ENCODE results near the gene CDH8. TPM values are rescaled to one million over a fixed set of nuclear protein-coding genes. Genes with fewer than 3 reads are reported as not detected.

The CDH8 gene
- total RNA-seq, 1 donor from 2014 or later: 0.69 TPM

GRCh38 chr16:61897657-61898056 is 138.6 kb downstream of the CDH8 start:
- ChIA-PET CTCF (no interaction called here), POLR2A (no interaction called here)
- H3K9me3 Mint-ChIP-seq: peaks cover 2% of the 10 kb centered on the region
- DNase-seq (no peak), ATAC-seq (ENCODE audit: low read depth) (no peak)
- no peak for TF ChIP-seq CTCF (IDR thresholded peaks at IDR 0.05)
- no peaks in the 10 kb centered on the region for H3K27me3 Mint-ChIP-seq
- no peaks in the 10 kb centered on the region for H3K4me1 Mint-ChIP-seq
- intact Hi-C loops (cut with micrococcal nuclease): loop anchor here (10.0 kb wide), 1 partner anchor 63 kb away; no protein-coding TSS in a partner anchor
- no peak overlapping the region for H3K4me3 Mint-ChIP-seq
- H3K36me3 Mint-ChIP-seq (ENCODE audit: low read depth): no peaks in the 10 kb centered on the region
- H3K27ac Mint-ChIP-seq: no peak overlapping the region

GRCh38 chr16:61892531-61892930 is 143.7 kb downstream of the CDH8 start:
- no peaks in the 10 kb centered on the region for H3K27me3 Mint-ChIP-seq
- H3K27ac Mint-ChIP-seq: no peak overlapping the region
- H3K4me3 Mint-ChIP-seq: no peak overlapping the region
- intact Hi-C loops (cut with micrococcal nuclease): loop anchor here (10.0 kb wide), 1 partner anchor 58 kb away; no protein-coding TSS in a partner anchor
- peaks cover 7% of the 10 kb centered on the region for H3K9me3 Mint-ChIP-seq
- no peaks in the 10 kb centered on the region for H3K4me1 Mint-ChIP-seq
- ATAC-seq (ENCODE audit: low read depth): no peak
- CTCF ChIA-PET: no interaction called here
- DNase-seq: no peak
- POLR2A ChIA-PET: no interaction called here
- no peak for TF ChIP-seq CTCF (IDR thresholded peaks at IDR 0.05)
- H3K36me3 Mint-ChIP-seq (ENCODE audit: low read depth): no peaks in the 10 kb centered on the region

- intact Hi-C loops (cut with micrococcal nuclease): loop anchor here (10.0 kb wide), 1 partner anchor 57 kb away; no protein-coding TSS in a partner anchor
- no peak for ATAC-seq (ENCODE audit: low read depth)
- ChIA-PET CTCF (no interaction called here), POLR2A (no interaction called here)
- no peak for TF ChIP-seq CTCF (IDR thresholded peaks at IDR 0.05)
- no peaks in the 10 kb centered on the region for H3K36me3 Mint-ChIP-seq (ENCODE audit: low read depth)
- H3K4me3 Mint-ChIP-seq: no peak overlapping the region
- H3K27ac Mint-ChIP-seq: no peak overlapping the region
- H3K4me1 Mint-ChIP-seq: no peaks in the 10 kb centered on the region
- no peaks in the 10 kb centered on the region for H3K27me3 Mint-ChIP-seq
- H3K9me3 Mint-ChIP-seq: peaks cover 11% of the 10 kb centered on the region
- no peak for DNase-seq
These were observed 144.8 kb downstream of the CDH8 start for GRCh38 chr16:61891460-61891859.

GRCh38 chr16:61890386-61890785 is 145.9 kb downstream of the CDH8 start:
- DNase-seq (no peak), ATAC-seq (ENCODE audit: low read depth) (no peak)
- Mint-ChIP-seq H3K27ac (no peak overlapping the region), H3K27me3 (no peaks in the 10 kb centered on the region), H3K36me3 (ENCODE audit: low read depth) (no peaks in the 10 kb centered on the region), H3K4me3 (no peak overlapping the region), H3K9me3 (peaks cover 14% of the 10 kb centered on the region), H3K4me1 (no peaks in the 10 kb centered on the region)
- ChIA-PET POLR2A (no interaction called here), CTCF (no interaction called here)
- TF ChIP-seq CTCF (IDR thresholded peaks at IDR 0.05): no peak
- intact Hi-C loops (cut with micrococcal nuclease): loop anchor here (10.0 kb wide), 1 partner anchor 56 kb away; no protein-coding TSS in a partner anchor

- CTCF ChIA-PET: no interaction called here
- TF ChIP-seq CTCF (IDR thresholded peaks at IDR 0.05): no peak
- peaks cover 12% of the 10 kb centered on the region for H3K9me3 Mint-ChIP-seq
These were observed 148.3 kb downstream of the CDH8 start for GRCh38 chr16:61887903-61888302.

More at GRCh38 chr16:61887903-61888302, 148.3 kb downstream of the CDH8 start:
- H3K27me3 Mint-ChIP-seq: no peaks in the 10 kb centered on the region
- H3K36me3 Mint-ChIP-seq (ENCODE audit: low read depth): no peaks in the 10 kb centered on the region
- DNase-seq: no peak
- H3K4me3 Mint-ChIP-seq: no peak overlapping the region
- no peaks in the 10 kb centered on the region for H3K4me1 Mint-ChIP-seq
- intact Hi-C loops (cut with micrococcal nuclease): no loop called here
- no peak overlapping the region for H3K27ac Mint-ChIP-seq
- POLR2A ChIA-PET: no interaction called here
- ATAC-seq (ENCODE audit: low read depth): no peak
